ENCODE results near the gene TEKT5.
"Not testable (repeated sequence)": the region's sequence is repeated elsewhere in the genome, so short reads cannot be mapped to it uniquely, and the experiment has no call there.

TEKT5 gene

GRCh38 chr16:10657925-10658324 is 36.8 kb downstream of the TEKT5 start:
- DNase-seq = no peak

- no peak for DNase-seq
These were observed 38.1 kb downstream of the TEKT5 start for GRCh38 chr16:10656618-10657017.

- no peak for DNase-seq
These were observed 39.2 kb downstream of the TEKT5 start for GRCh38 chr16:10655415-10655977.

GRCh38 chr16:10654592-10655414 is 39.9 kb downstream of the TEKT5 start:
- DNase-seq = no peak

- no peak for DNase-seq
These were observed 41.8 kb downstream of the TEKT5 start for GRCh38 chr16:10652730-10653590.

- DNase-seq = not testable (repeated sequence)
These were observed 45.6 kb downstream of the TEKT5 start for GRCh38 chr16:10649098-10649497.

GRCh38 chr16:10647721-10648296 is 46.9 kb downstream of the TEKT5 start:
- DNase-seq = no peak

- no peak for DNase-seq
These were observed 47.4 kb downstream of the TEKT5 start for GRCh38 chr16:10647264-10647720.

- no peak for DNase-seq
These were observed 48.0 kb downstream of the TEKT5 start for GRCh38 chr16:10646581-10647263.

- DNase-seq = no peak
These were observed 48.5 kb downstream of the TEKT5 start for GRCh38 chr16:10646228-10646580.

- no peak for DNase-seq
These were observed 50.6 kb downstream of the TEKT5 start for GRCh38 chr16:10644092-10644491.

GRCh38 chr16:10642964-10643363 is 51.8 kb downstream of the TEKT5 start:
- no peak for DNase-seq

GRCh38 chr16:10641953-10642949 is 52.5 kb downstream of the TEKT5 start:
- DNase-seq = no peak

- DNase-seq = no peak
These were observed 53.2 kb downstream of the TEKT5 start for GRCh38 chr16:10641555-10641952.

GRCh38 chr16:10640934-10641333 is 53.8 kb downstream of the TEKT5 start:
- no peak for DNase-seq

GRCh38 chr16:10638101-10638500 is 56.6 kb downstream of the TEKT5 start:
- DNase-seq = no peak

GRCh38 chr16:10637337-10638037 is 57.2 kb downstream of the TEKT5 start:
- no peak for DNase-seq

- no peak for DNase-seq
These were observed 59.2 kb downstream of the TEKT5 start for GRCh38 chr16:10635365-10636021.

- not testable (repeated sequence) for DNase-seq
These were observed 61.3 kb downstream of the TEKT5 start for GRCh38 chr16:10633429-10633828.

- no peak for DNase-seq
These were observed 62.8 kb downstream of the TEKT5 start for GRCh38 chr16:10631886-10632285.
